GM12801 (cell line): ENCODE data around the gene FCHSD2.

ENCODE experiments used
- TF ChIP-seq, protein P1 (sequence below): IDR thresholded peaks from one replicate; pipeline ENCODE4 v1.5.1; 2011; ENCODE audit warnings: control low read depth; ENCODE audit not compliant: insufficient read length; ENCODE audit errors: extremely low read depth

The FCHSD2 gene

DNA sequence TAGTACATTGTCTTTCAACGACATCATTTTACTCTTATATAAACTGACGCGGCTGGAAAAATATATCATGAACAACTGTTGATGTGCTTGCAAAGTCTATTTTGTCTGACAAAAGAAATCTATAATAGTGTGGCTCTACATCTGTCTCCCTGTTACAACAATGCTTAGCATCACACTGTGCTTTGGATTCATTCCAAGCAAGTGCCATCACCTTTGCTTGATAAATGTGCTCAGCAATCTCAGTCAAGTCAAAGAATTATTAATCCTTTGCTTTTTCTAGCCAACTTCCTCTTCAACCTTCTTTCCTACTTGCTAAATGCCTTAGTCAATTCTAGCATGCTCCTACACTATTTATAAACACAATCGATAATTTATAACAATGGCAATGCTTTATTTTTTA, 140.5 kb downstream of the FCHSD2 start:
- TF ChIP-seq, protein P1, sequence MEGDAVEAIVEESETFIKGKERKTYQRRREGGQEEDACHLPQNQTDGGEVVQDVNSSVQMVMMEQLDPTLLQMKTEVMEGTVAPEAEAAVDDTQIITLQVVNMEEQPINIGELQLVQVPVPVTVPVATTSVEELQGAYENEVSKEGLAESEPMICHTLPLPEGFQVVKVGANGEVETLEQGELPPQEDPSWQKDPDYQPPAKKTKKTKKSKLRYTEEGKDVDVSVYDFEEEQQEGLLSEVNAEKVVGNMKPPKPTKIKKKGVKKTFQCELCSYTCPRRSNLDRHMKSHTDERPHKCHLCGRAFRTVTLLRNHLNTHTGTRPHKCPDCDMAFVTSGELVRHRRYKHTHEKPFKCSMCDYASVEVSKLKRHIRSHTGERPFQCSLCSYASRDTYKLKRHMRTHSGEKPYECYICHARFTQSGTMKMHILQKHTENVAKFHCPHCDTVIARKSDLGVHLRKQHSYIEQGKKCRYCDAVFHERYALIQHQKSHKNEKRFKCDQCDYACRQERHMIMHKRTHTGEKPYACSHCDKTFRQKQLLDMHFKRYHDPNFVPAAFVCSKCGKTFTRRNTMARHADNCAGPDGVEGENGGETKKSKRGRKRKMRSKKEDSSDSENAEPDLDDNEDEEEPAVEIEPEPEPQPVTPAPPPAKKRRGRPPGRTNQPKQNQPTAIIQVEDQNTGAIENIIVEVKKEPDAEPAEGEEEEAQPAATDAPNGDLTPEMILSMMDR, result no peak

DNA sequence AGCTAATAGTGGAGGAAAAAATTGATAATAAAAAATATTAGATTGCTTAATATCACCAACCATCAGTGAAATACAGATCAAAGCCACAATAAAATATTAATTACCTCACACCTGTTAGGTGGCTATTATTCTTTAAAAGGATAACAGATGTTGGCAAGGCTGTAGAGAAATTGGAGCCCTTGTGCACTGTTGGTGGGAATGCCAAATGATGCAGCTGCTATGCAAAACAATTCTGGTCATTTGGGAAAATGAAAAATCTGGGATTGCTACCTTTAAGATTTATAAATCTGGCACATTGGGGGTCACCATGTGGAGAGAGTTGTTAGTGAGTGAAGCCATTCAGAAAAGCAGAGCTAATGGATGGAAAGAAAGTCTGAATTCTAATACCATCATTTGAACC, 143.4 kb downstream of the FCHSD2 start:
- TF ChIP-seq, protein P1, result no peak

DNA sequence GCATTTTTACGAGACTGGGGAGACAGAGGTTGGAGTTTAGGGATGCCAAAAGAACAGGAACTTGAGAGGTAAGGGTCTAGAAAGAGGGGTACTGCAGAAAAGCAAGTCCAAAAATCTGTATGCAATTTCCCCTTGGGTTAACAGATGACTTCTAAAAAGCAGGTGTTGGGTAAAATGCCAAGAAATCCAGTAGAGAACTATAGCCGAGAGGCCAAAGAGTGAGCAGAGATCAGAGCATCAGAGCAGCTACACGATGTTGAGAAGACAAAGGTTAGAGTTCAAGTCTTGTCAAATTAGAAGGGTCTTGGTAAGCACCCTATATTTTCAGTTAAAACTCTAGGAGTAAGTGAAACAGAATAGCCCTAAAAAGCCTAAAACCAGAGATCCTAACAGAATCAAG, 145.2 kb downstream of the FCHSD2 start:
- TF ChIP-seq, protein P1, result no peak

DNA sequence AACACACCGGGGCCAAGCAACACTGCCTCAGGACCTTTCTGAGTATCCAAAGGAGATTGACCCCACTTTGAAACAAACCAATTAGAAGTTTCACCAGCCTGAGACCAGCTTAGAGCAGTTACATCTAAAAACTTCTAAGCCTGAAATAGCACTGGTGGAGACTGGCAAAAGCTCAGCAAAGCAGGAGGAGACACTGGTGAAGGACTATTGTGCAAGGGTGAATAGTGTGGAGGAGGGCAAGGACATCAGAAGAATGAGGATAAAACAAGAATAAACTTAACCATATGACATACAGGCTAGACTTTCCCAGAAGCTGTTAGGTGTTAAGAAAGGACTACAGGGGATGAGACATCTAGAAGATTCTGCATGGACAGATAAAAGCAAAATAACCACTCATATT, 152.4 kb downstream of the FCHSD2 start:
- TF ChIP-seq, protein P1, result no peak

DNA sequence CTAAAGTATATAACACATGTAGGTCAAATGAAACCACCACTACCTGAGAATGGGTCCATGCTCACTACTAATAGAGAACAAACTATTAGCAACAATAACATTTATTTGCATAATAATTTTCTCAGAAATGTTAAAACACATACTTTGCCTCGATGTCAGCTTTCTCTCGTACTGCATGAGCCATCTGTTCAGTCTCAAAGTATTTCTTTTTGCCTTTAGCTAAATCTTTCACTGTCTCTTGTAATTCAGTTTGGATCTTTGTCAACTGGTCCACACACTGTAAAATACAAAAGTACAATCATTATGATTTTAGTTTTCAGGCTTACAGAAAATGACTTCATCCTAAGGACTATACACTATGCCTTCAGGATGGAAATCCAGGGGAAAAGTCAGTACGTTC, 153.3 kb downstream of the FCHSD2 start:
- TF ChIP-seq, protein P1, result no peak

DNA sequence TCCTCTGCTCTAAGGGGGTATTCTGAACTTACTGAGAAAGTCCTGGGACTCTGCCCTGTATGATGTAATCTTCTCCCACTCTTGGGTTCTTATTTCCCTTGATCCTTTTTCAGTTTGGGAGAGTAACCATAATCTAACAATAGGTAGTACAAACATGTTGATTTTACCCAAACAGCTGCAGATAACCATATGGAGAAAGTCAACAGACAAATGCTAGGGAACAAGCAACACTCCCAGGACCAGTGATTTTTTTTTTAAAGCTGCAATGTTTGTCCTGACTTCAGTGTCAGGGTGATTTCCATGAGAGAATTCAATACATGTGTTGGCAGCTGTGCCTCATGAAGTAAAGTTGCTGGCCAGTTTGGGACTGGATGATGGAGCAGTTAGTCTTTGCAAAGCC, 156.5 kb downstream of the FCHSD2 start:
- TF ChIP-seq, protein P1, result no peak

DNA sequence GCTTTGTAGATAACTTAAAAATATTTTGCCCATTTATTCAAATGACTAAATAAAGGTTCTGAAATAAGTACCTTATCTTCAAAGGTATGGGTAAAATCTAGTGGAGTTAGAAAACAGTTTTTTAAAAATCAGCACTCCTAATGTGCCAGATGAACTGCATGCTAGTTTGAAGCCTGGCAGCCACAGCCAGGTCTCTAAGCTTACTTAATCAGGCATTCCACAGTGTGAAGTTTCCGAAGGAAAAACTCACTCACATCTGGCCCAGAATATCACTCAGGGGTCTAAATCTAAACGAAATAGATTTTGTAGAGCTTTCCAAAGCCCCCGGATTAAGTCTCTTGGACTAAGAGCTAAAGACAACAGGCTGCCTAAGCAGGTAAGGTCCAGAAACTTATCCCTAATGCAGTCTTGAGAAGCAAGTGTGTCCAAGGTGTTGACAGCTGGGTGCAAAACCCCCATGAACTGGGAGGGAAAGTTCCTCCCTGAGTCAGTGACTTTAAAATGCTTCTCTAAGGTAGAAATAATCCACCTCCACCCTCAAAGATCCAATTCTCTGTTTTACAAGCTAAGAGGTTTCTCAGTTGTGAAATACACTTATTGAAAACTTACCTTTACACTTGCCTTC, 157.6 kb downstream of the FCHSD2 start:
- TF ChIP-seq, protein P1, result no peak
